ENCODE results near the gene KIFC3. TPM values are rescaled to one million over a fixed set of nuclear protein-coding genes. Genes with fewer than 3 reads are reported as not detected.

KIFC3 gene
- total and polyA plus RNA-seq, 2 of the 8 experiments (the other 6 are each of a cell fraction or from before 2014, with no cell fraction given): 2.1 to 7.1 TPM

DNA sequence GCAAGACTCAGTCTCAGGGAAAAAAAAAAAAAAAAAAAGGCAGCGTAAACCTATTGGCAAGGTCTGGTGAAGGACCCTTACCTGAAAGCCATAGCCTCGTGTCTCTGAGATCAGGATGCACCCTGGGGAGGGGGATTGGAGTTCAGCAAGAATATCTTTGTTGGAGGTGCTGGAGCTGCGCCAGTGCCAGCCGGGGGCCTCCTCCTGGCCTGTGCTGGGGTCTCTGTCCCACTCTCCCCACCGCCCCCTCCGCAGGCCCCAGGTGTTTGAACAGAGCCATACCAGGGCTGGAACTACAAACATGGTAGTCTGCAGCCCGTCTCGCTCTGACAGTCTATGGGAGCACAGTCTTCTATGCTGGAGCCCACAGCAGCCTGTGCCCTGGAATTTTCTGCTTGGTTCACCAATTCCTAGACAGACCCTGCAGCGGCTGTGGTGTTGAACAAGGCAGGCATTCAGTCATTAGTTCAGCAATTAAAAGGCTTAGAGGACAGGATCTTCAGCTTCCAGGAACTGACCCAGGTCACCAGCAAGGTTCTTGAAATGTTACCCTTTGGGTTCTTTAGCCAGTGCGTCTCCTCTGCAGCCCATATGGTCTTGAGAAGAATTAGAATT, 42.2 kb upstream of the KIFC3 start:
- POLR2A ChIA-PET (ENCODE audit: partially characterized antibody): interaction anchor here (1.5 kb wide), 1 partner anchor 8 kb away, joined by 4 read pairs; no protein-coding TSS in a partner anchor
- H2AFZ ChIP-seq (ENCODE audit: low read length): no peak overlapping the region

More for the DNA sequence above, 42.2 kb upstream of the KIFC3 start:
- Histone ChIP-seq H3K4ac (replicated peaks; ENCODE audit: insufficient read length, low read depth, low read length) (no peak overlapping the region), H3K4me3 (ENCODE audit: extremely low read depth in 1 of 4, insufficient read depth in 2 of 4, low read depth in 3 of 4, low read length in 4 of 4) (no peak overlapping the region), H2BK120ac (replicated peaks; ENCODE audit: low read depth, low read length) (no peak overlapping the region), H3K23me2 (ENCODE audit: low read depth, low read length) (no peaks in the 10 kb centered on the region), H2BK15ac (ENCODE audit: low read length) (no peak overlapping the region), H2AK5ac (ENCODE audit: low read depth, low read length) (no peak overlapping the region), H4K8ac (ENCODE audit: extremely low read depth, insufficient read depth, low read length) (no peak overlapping the region), H3K36me3 (ENCODE audit: control insufficient read depth in 2 of 4, insufficient read depth in 4 of 4, low read length in 3 of 4) (no peaks in the 10 kb centered on the region), H3K56ac (replicated peaks; ENCODE audit: insufficient read length, low read depth, low read length) (no peak overlapping the region), H3K4me1 (replicated peaks in 1 of 4; ENCODE audit: control insufficient read depth in 3 of 4, insufficient read depth in 4 of 4, low read length in 3 of 4) (peaks cover 2 to 16% (median 9%) of the 10 kb centered on the region in 4 experiments; a peak in 5 of 7 replicates), H3K27ac (ENCODE audit: low read depth, low read length) (no peak overlapping the region), H3K23ac (ENCODE audit: insufficient read length) (no peak overlapping the region), H3K9me3 (ENCODE audit: insufficient read depth in 2 of 2, low read depth in 1 of 2, low read length in 1 of 2) (no peaks in the 10 kb centered on the region), H3K79me1 (ENCODE audit: low read depth, low read length) (no peaks in the 10 kb centered on the region), H3K4me2 (ENCODE audit: insufficient read depth in 1 of 2, low read depth in 2 of 2, low read length in 2 of 2) (no peak overlapping the region), H2BK12ac (ENCODE audit: low read depth, low read length) (0 out of 2 replicates have a peak overlapping the region, but pooled peaks have one; percentile 4), H3K79me2 (ENCODE audit: control insufficient read depth in 1 of 2, insufficient read depth in 2 of 2, low read length in 2 of 2) (no peaks in the 10 kb centered on the region), H3K27me3 (replicated peaks in 1 of 4; ENCODE audit: control insufficient read depth in 3 of 4, extremely low read depth in 1 of 4, insufficient read depth in 3 of 4, low read length in 3 of 4) (0 out of 7 replicates have a peak, but pooled peaks cover 0 to 1% (median 0%) of the 10 kb centered on the region in 4 experiments), H2BK5ac (ENCODE audit: low read depth, low read length) (no peak overlapping the region), H3K9ac (replicated peaks in 1 of 4; ENCODE audit: extremely low read depth in 1 of 4, low read depth in 3 of 4, low read length in 3 of 4) (no peak overlapping the region), H3K14ac (ENCODE audit: insufficient read length) (no peak overlapping the region), H4K5ac (ENCODE audit: insufficient read length, low read depth, low read length) (no peak overlapping the region), H4K91ac (replicated peaks; ENCODE audit: insufficient read length, low read length) (no peak overlapping the region), H4K20me1 (replicated peaks in 1 of 2; ENCODE audit: control insufficient read depth in 1 of 2, insufficient read depth in 2 of 2, low read length in 2 of 2) (no peaks in the 10 kb centered on the region), H2BK20ac (ENCODE audit: low read length) (no peak overlapping the region), H3K18ac (ENCODE audit: extremely low read depth, low read length) (no peak overlapping the region)
- FAIRE-seq (no peak), DNase-seq (ENCODE audit: low read depth in 1 of 2, low spot score in 2 of 2) (no peak)
- CTCF ChIA-PET (ENCODE audit: partially characterized antibody): interaction anchor here (1.1 to 1.4 kb wide), 2 partner anchors 18 to 26 kb away, joined by 3 to 5 read pairs; no protein-coding TSS in a partner anchor
- WGBS, 2 experiments (ENCODE audit: extremely low coverage in 1 of 2, insufficient coverage in 1 of 2, insufficient read length in 1 of 2, insufficient replicate concordance in 2 of 2, low coverage in 1 of 2, low lambda C conversion rate in 2 of 2, missing lambda C conversion rate in 1 of 2): 92% methylated on average over 9 of the region's 10 CpGs; no CpG with 5 or more reads in 1 of the 2 experiments
- no peak for TF ChIP-seq BCL11A (IDR thresholded peaks at IDR 0.05; ENCODE audit: low read depth in 2 of 2, low read length in 2 of 2)
- TF ChIP-seq HDAC2 (IDR thresholded peaks at IDR 0.05; ENCODE audit: borderline replicate concordance in 1 of 2, low read depth in 2 of 2, low read length in 2 of 2): no peak
- no peak for TF ChIP-seq SP4 (IDR thresholded peaks at IDR 0.05; ENCODE audit: low read length)
- no peak for TF ChIP-seq JUND (IDR thresholded peaks at IDR 0.05; ENCODE audit: low read length)
- no peak for TF ChIP-seq GTF2F1 (IDR thresholded peaks at IDR 0.05; ENCODE audit: borderline replicate concordance, low read depth, low read length)
- TF ChIP-seq, protein P1, sequence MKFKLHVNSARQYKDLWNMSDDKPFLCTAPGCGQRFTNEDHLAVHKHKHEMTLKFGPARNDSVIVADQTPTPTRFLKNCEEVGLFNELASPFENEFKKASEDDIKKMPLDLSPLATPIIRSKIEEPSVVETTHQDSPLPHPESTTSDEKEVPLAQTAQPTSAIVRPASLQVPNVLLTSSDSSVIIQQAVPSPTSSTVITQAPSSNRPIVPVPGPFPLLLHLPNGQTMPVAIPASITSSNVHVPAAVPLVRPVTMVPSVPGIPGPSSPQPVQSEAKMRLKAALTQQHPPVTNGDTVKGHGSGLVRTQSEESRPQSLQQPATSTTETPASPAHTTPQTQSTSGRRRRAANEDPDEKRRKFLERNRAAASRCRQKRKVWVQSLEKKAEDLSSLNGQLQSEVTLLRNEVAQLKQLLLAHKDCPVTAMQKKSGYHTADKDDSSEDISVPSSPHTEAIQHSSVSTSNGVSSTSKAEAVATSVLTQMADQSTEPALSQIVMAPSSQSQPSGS (IDR thresholded peaks at IDR 0.05; ENCODE audit: low read length): no peak
- TF ChIP-seq KDM5A (IDR thresholded peaks at IDR 0.05; ENCODE audit: low read length): no peak
- TF ChIP-seq SIX5 (IDR thresholded peaks at IDR 0.05; ENCODE audit: low read depth, low read length): no peak
- TF ChIP-seq RXRA (IDR thresholded peaks at IDR 0.05; ENCODE audit: insufficient read depth, low read depth, low read length): no peak
